Measurements from ENCODE around the gene B3GNT5.

Gene B3GNT5

GRCh38 chr3:183319371-183319770 lies 66.3 kb downstream of the B3GNT5 start:
- DNase-seq (ENCODE audit: low read depth in 2 of 2), result no peak

Measured in stimulated activated CD8-positive, alpha-beta memory T cell treated with anti-CD3 and anti-CD28 coated beads, Interleukin-15, amount 100 ng/mL, for 48 hours (primary cell).